GM19467 (cell line): ENCODE results near the gene GPC1.

Experiments
- ATAC-seq: cut with Tn5 transposase; IDR thresholded peaks from one replicate; pipeline ENCODE4 v1.9.1; 2021; ENCODE audit warnings: mild to moderate bottlenecking, moderate library complexity; ENCODE audit not compliant: unreplicated experiment

The GPC1 gene

DNA sequence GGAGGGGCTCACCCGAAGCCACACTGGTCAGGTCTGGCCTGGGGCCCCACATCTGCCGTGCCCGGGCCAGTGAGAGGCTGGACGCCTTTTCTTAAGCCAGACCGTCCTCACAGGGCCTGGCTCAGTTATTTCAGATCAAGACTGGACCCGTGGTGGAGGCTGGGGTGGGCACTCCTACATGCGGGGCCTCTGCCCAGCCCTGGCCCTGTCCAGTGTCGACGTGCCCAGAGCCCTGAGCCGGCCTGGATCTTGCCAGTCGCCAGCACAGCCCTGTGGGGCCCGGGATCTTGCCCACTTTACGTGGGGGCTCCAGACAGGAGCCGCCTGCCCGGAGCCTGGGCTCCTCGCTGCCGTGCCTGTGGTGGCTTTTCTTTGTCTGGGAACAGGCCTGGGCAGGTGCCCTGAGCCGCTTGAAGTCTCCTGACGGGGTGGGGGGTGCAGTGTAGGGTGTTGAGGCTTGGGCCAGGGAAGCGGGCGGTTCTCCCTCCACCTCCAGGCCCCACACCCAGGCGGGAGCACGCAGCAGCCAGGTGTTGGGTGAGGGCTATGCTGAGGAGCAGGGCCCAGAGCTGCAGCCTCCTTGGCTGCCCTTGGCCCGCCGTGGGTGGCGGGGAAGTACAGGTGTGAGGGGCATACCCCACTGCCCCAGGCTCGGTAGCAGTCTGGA, 6.0 kb downstream of the GPC1 start:
- ATAC-seq, result no peak

DNA sequence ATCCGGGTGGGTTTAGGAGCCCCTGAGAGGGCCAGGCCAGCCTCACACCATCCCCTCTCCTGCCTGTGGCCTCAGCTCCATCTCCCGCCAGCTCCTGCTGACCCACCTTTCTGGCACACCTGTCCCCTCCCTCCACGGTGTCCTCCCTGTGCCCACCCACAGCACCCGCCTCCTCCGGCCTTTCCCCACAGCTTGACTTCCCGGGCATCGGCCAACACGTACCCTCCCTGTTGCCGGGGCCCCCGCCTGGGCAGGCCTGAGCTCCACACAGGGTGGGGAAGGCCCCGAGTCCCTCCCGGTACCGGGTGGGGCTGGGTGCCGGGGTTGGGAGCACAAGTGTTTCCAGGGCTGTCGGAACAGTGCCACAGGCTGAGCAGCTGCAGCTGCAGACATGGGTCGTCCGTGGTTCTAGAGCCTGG, 6.5 kb downstream of the GPC1 start:
- ATAC-seq, result no peak

DNA sequence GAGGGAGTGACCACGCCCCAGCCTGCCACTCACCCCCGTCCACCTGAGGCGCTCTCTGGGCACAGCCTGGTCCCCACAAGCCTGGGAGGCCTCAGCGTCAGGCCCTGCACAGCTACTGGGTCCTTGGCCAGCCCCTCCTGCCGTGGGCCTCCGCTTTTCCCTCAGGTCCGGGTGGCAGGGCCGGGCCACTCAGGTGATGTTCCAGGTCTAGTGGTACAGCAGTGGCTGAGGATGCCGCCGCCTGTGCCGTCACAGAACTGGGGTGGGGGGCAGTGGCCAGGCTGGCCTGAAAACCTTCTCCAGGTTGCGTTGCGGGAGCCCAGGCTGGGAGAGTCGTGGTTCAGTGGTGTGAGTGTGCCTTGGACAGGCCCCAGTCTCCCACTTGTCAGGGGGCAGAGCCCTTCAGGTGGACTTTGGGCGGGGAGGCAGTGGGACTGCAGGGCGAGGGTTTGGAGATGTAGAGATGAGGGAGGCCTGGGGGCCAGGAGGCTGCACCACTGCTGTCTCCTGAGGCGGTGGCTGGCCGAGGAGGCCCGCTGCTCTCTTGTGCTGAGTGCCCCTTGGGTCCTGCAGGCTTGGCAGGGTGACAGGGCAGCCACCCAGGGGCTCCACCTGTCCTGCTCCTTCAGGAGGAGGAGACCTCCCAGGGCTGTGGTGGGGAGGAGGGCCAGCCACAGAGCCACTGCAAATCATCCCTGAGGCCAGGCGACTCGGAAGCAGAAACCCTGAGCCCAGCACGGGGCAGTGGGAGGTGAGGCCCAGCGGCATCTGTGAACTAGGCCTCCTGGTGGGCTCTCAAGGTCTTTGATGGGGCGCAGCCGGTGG, 7.6 kb downstream of the GPC1 start:
- ATAC-seq, result no peak

DNA sequence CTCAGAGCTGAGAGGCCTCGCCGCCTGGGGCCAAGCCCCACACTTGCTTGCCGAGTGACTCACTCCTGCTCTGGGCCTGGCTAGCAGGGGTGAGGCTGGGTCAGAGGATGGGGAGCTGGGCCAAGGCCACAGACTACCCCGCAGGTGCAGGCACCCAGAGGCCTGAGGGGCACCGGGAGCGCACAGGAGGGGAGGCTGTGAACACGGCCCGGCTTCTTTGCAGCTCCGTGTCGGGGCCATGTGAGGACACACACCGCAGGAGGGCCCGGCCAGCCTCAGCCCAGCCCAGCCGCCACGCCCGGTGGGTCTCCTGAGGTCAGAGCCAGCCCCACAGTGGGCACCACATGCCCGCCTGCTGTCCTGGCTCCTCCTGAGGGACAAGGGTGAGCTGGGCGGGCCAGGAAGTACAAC, 8.4 kb downstream of the GPC1 start:
- ATAC-seq, result no peak

DNA sequence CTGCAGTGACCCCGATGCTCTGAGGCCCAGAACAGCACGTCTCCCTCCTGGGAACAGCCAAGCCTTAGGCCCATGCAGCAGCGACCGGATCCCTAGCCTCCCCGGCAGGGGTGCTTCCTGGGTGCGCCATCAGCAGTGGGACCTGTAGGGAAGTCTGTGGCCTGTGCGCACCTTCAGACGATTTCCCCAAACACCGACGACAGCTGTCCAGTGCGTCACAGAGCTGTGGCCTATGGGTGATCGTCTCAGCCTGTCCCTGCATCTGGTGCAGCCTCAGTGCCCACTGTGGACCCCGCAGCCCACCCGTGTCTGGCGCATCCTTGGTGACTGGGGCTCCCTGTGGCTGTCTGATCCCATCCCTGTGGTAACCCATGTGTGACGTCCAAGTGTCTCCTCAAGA, 9.0 kb downstream of the GPC1 start:
- ATAC-seq, result no peak

DNA sequence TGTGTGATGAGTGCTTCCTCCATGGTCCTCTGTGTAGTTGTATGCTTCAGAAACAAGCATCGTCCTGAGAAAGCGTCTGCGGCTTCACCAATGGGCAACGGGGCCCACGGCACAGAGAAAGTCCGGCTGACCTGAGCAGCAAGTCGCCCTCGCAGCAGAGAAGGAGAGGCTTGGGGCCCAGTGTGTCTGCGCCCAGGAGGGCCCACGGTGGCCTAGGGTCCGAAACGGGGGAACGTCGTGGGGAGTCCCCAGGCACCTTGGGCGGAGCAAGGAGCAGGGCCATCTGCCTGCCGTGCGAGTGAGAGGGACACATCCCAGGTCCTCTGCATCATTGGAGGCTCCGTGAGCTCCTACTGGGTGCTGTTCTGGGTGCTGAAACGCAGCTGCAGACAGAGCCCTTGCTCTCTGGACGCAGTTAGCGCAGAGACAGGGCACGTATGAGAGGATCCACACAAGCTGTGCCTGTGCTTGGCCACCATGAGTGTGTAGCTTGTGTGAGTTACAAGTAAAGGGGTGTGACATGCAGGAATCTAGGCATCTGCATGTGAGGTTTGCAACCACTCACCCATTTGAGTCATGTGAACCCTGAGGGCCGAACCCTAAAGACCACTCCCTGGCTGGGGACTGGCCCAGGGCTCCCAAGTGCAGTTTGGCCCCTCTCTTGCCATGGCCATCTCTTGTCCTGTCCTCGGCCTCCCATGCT, 10.6 kb downstream of the GPC1 start:
- ATAC-seq, result no peak

DNA sequence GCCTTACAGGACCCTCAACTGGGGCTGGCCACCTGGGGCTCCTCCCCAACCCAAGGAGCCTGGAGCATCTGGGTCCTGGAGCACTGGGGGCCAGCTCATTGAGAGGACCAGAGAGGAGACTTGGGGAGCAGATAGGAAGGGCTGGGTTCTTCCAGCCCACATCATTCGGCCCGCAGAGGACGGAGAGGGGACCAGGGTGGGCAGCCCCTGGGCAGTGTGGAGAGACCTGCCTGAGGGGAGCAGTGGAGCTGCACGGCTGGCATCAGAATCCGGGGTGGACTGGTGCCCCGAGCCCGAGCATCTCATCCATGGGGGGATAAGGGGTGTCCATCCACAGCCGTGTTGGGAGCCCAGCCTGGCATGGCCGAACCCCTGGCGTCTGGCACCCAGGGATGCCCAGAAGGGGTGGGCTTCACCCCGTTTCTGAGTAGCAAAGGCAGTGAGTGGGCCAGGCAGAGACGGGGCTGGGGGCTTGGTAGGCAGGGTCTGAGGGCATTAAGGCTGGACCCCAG, 11.3 kb downstream of the GPC1 start:
- ATAC-seq, result no peak

DNA sequence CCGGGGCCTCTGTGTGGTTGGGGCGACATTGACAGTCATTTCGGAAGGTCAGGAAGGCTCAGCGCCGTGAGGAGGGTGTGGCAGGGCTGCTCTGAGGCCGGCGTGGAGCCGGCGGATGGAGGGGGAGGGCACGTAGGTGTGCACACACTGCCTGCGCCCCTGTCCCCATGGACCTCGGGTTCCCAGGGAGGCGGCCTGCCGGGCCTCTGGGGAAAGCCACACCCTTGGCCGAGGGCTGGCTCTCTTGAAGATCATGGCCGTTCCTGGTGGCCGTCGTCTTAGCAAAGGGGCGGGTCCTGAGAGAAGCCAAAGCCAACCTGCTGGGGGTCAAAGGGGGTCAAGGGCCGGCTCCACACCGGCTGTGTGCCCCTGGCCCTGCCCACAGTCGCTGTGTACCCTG, 11.9 kb downstream of the GPC1 start:
- no peak for ATAC-seq

DNA sequence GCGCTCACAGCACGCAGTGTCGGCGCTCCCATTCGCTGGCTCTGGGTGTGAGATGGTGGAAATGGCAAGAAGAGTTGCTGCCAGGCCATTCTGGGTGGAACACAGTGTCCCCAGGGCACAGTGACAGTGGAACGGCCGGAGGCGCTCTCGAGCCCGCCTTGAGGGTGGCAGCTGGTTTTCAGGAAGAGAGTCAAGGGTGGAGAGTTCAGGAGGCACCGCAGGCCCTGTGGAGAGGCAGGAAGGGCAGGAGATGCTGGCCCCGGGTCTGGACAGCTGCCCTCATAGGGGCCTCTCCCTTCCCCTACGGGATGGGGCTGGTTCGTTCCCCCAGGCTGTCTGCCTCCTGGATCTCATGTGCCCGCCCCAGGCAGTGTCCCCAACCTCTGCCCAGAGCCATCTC, 12.5 kb downstream of the GPC1 start:
- no peak for ATAC-seq

DNA sequence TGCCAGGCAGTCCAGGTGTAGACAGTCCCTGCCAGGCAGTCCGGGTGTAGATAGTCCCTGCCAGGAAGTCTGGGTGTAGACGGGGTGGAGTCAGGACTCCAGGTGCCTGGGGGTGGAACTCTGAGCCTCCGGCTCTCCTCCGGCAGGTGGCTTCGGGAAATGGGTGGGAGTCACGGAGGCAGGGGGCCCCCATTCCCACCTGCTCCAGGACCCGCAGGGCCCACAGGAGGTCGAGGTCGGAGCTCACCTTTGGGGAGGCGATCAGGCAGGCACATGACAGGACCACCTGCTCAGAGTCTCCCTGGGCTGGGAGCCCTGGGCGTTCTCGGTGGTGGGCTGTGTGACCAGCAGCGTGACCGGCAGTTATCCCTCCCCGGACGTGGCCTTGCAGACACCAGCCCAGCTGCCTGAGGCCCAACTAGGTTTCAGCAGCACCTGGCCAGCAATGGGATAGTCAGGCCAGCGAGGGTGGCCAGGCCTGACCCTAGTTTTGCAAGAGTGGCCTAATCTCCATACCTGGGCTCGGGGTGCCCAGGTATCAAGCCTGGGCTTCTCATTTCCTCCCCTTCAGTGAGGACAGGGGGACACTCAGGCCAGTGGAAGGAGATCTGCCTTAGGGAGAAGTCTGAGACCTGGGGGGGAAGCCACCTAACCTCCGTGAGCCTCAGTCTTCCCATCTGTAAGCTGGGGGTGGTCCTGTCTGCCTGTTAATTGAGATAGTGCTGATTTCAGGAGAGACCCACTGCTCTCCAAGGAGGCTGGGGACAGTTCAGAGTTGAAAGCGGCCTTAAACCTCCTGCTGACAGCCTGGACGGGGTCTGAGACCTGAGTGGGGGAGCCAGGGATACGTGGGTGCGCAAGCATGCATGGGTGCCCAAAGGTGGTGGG, 13.2 kb downstream of the GPC1 start:
- ATAC-seq, result no peak

DNA sequence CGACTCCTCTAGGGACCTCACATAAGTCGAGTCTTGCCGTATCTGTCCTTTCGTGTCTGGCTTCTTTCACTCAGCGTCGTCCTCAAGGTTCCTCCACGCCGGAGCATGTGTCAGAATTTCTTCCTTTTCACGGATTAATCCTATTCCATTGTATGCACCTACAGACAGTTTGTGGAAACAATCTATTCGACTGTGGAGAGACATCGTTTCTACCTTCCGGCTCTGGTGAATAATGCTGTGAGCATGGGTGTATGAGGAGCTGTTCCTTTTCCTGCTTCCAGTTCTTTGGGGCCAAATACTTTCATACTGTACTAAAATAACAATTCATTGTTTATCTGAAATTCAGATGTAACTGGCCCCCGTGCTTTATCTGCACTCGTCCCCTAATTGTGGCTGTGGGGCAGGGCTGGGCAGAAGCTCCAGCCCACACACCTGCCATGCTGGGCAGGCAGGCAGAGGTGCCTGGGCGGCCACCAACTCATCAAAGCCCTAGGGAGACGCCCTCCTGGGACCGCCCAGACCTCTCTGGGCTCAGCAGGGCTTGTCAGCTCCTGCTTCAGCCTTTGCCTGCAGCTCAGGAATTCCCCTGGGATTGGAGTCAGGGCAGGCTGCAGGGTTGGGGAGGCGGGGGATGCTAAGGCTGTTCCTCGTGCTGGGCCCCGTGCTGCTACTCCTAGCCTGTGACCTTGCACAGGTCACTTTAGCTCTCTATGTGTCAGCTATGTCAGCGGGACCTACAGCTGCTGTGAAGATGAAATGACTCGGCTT, 14.5 kb downstream of the GPC1 start:
- no peak for ATAC-seq

DNA sequence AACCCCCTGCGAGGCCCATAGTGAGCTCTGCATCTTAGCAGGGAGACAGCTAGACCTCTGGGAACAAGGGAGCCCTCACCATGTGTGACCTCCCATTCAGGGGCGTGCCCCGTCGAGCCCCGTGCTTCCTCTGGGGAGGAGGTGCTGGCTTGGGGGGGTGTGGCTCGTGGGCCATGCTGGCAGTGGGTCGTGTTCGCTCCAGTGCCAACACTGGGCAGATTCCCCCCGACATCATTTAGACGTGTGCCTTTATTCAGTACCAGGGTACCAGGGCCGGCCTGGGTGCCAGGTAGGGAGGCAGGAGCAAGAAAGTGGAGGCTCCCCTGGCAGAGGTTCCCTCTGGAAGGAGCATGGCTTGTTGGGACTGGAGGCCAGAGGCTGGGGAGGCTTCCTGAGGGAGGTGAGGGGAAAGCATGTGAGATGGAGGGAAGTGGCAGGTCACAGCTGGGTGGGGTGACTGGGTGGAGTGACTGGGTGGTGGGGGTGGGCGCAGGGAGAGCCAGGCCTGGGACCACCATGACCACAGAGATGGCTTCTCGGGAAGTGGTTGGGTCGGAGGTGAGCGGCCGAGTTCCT, 15.2 kb downstream of the GPC1 start:
- ATAC-seq, result no peak

DNA sequence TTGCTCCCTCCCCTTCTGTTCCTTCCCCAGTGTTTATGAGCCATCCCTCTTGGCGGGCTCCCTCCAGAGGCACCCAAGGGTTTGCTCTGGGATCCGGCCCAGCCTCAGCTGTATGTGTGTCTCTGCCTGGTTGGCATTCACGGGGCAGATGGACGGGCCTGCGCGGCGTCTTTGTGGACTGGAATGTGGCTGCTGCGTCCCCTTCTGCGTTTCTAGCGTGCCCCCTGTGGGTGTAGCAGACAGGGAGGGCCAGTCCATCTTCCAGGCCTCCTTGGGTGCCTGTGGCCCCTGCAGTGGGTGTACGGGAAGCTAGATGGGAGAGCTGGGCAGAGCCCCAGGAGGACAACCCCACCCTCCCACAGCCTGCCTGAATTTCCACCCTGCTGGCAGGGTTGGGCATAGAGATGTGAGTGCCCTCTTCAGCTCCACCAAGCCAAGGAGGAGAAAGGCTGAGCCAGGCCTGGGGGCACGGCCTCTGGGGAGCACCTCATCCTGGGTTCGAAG, 15.7 kb downstream of the GPC1 start:
- no peak for ATAC-seq

DNA sequence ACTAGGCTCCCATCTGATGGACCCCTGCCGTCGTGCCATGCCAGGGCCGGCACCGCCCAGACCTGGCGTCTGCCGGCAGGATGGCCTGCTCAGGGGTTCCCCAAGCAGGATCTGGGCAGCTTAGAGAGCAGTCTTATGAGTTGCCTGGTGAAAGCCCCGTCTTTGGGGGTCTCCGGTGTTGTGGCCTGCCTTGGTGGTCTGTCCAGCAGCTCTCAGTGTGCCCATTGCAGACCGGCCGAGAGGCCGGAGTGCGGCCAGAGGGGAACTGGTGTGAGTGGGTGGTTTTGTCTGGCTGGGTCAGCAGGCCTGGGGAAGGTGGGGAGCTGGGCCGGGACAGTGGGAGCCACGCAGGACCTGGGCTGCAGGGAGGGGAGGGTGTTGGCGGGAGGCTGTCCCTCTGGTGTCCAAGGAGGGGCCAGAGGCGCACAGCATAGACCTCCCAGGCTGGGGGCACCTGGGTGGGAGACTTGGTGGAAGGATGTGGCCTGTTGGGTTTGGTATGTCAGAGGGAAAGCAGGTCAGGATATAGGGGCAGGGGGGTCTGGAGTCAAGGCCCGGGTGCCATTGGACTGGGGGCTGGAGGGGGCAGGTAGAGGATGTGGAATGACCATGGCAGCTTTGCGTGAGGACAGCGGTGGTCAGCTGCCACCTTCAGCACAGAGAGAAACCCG, 16.5 kb downstream of the GPC1 start:
- no peak for ATAC-seq

DNA sequence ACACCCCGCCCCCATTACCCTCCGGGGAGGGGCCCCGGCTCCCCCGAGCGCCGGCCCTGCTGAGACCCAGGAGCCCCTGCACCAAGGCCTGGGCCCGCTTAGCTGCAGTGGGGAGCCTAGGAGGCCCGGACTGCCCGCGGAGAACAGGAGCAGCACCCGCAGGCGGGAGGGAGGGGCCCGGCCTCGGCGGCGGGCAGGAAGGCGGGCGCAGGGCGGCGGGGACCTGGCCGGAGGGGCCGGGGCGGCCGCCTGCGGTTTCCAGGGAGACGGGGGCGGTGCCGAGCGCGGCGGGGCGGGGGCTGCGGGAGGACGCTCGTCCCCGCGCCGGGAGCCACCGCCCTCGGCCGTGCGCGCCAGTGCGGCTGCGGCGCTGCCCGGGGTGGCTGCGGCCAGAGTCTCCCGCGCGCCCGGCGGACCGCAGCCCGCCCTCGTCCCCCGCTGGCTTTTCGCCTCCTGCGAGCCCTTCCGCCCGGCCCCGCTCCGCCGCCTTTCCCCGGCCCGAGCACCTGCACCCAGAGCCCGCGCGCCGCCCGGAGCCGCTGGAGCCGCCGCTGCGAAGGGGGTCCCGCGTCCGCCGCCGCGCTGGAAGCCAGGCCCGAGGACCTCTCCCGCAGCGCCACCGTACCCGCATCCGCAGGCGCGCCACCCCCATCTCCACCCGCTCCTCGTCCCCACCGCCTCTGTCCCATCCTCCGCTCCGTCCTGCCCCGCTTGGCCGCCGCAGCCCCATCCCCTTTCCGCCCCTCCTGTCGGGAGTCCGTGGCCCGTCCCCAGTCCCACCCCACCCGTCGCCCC, 17.2 kb downstream of the GPC1 start:
- ATAC-seq, result no peak

DNA sequence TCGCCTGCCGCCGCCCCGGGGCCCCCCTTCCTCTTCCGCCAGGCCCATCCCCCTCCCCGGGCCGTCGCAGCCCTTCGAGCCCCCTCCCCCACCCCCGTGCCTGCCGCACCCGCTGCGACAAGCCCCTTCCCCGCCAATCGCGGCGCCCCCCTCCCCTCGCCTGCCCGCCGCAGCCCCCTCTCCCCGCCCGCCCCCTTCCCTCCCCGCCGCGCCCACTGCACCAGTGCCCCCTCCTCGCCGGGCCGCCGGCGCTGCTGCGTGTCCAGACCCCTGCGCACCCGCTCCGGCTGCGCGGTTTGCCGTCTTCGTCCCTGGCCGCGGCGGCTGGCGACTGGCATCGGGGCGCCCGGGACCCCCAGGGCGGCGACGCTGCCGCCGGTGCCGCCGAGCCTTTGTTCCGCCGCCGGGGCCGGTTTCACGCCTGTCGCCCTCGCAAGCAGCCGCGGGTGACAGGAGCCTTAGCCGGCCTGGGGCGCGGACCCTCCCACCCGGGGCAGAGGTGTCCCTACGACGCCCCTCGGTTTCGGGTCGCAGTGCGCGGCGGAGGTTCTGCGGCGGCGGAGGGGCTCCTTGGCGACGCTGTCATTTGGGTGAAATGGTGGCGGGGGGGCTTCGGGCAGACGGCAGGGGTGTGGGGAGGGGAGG, 18.1 kb downstream of the GPC1 start:
- ATAC-seq, result no peak

DNA sequence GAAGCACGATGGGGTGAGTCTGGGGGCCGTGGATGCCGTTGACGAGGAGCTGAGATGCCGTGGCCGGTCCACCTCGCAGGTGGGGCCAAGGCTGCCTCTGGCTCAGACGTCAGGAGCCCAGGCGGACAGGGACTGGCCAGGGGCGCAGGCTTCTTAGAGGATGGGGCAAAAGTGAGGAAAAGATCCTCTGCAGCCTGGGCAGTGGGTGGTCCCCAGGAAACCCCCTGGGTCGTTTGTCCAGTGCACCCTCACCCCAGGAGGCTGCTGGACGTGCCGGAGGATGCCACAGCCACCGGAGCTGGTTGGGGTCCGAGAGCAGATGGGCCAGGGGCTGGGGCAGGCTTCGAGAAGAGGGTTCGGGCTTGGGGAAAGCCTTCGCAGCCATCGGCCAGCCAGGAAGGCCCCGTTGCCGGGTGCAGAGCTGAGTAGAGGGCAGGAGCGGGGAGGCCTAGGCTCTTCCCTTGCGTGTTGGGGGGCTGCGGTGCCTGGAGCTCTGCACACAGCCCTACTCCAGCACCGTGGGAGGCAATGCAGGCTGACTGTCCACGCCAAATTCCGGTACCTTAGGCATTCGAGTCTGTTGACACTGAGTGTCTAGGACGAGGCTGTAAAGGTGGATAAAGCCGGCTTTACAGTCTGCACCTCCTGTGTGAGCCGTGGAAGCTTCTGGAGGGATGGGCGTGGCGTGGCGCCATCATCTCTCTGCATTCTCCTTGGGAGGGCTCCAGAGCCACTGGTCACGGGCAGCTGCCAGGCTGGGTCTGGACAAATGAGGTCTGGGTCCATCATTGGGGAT, 18.8 kb downstream of the GPC1 start:
- ATAC-seq, result no peak
